ENCODE results near the gene SRP9. TPM values are rescaled to one million over a fixed set of nuclear protein-coding genes. Genes with fewer than 3 reads are reported as not detected.
A peak's percentile ranks its signal among the peaks of the same experiment; 100 is the strongest.
"Not testable (repeated sequence)": the region's sequence is repeated elsewhere in the genome, so short reads cannot be mapped to it uniquely, and the experiment has no call there.

The SRP9 gene
- total and polyA plus RNA-seq, 10 donors = 145 to 269 (median 169) TPM

- intact Hi-C loops (cut with DNase I; ENCODE audit: low total_unique reads) = no loop called here
- Histone ChIP-seq H3K9me3 (no peaks in the 10 kb centered on the region), H3K27ac (no peak overlapping the region), H3K4me1 (peaks cover 0 to 23% (median 0%) of the 10 kb centered on the region in 6 donors), H3K27me3 (replicated peaks in 1 of 7) (no peaks in the 10 kb centered on the region), H3K4me3 (no peak overlapping the region), H3K36me3 (peaks cover 0 to 55% (median 5%) of the 10 kb centered on the region in 6 donors)
- peak; percentile 56 for DNase-seq
- TF ChIP-seq POLR2AphosphoS5 (IDR thresholded peaks at IDR 0.05) (no peak), CTCF (IDR thresholded peaks at IDR 0.05 in 8 of 11, conservative IDR thresholded peaks at IDR 0.05 in 3 of 11) (no peak), POLR2A (IDR thresholded peaks at IDR 0.05) (no peak)
- 57 to 81% (median 67%) methylated on average over 3 of the region's 3 CpGs for WGBS, 5 donors
These were observed 58.2 kb downstream of the SRP9 start for GRCh38 chr1:225835856-225836255.

GRCh38 chr1:225836296-225836695 is 58.7 kb downstream of the SRP9 start:
- intact Hi-C loops (cut with DNase I; ENCODE audit: low total_unique reads); H3K27me3 ChIP-seq (replicated peaks in 1 of 7); H3K9me3 ChIP-seq; H3K4me3 ChIP-seq; H3K27ac ChIP-seq: not testable (repeated sequence)
- peak; percentile 7 for DNase-seq
- peaks cover 0 to 50% (median 5%) of the 10 kb centered on the region in 6 donors for H3K36me3 ChIP-seq
- WGBS, 5 donors = 86 to 91% (median 91%) methylated on average over 4 of the region's 4 CpGs
- H3K4me1 ChIP-seq = peaks cover 0 to 23% (median 0%) of the 10 kb centered on the region in 6 donors

GRCh38 chr1:225838793-225839192 is 61.2 kb downstream of the SRP9 start:
- peaks cover 0 to 48% (median 3%) of the 10 kb centered on the region in 6 donors for H3K36me3 ChIP-seq
- H3K9me3 ChIP-seq = no peaks in the 10 kb centered on the region
- no peak overlapping the region for H3K4me3 ChIP-seq
- TF ChIP-seq CTCF (IDR thresholded peaks at IDR 0.05 in 8 of 11, conservative IDR thresholded peaks at IDR 0.05 in 3 of 11) (no peak), POLR2AphosphoS5 (IDR thresholded peaks at IDR 0.05) (peak in 2 of 3 donors; percentile 11 to 71)
- no peak overlapping the region for H3K27ac ChIP-seq
- DNase-seq = no peak
- WGBS, 5 donors = 88 to 93% (median 91%) methylated on average over 8 to 14 of the region's 14 CpGs
- H3K4me1 ChIP-seq = peaks cover 0 to 39% (median 0%) of the 10 kb centered on the region in 6 donors
- no peaks in the 10 kb centered on the region for H3K27me3 ChIP-seq (replicated peaks in 1 of 7)
- intact Hi-C loops (cut with DNase I; ENCODE audit: low total_unique reads) = no loop called here

Small RNAs within 50 kb of the gene (small RNA-seq; reads per million reads assigned to genes)
- 0 reads per million in 4 donors for gene RNU6-1304P

Other genes starting within 250 kb of the SRP9 start
- gene ENAH, start 124.7 kb upstream of the SRP9 start, total RNA-seq = 10 to 100 TPM; 35.4 to 98.1 (median 55.4) TPM
- gene ENAH, start 124.7 kb upstream of the SRP9 start, polyA plus RNA-seq = 10 to 100 TPM in 1 of 3 donors, 1 to 10 TPM in 2; 5.1 to 17.8 (median 5.2) TPM
- 10 to 100 TPM; 30.1 to 92.8 (median 81.4) TPM for gene EPHX1, start 32.3 kb downstream of the SRP9 start, total RNA-seq
- 10 to 100 TPM in 2 of 3 donors, 1 to 10 TPM in 1; 3.9 to 12.2 (median 10.7) TPM for gene EPHX1, start 32.3 kb downstream of the SRP9 start, polyA plus RNA-seq
- 100 to 1,000 TPM in 5 of 7 donors, 10 to 100 TPM in 2; 93.9 to 143 (median 122) TPM for gene TMEM63A, start 104.6 kb downstream of the SRP9 start, total RNA-seq
- 10 to 100 TPM; 15.0 to 47.4 (median 23.6) TPM for gene TMEM63A, start 104.6 kb downstream of the SRP9 start, polyA plus RNA-seq
- gene LEFTY1, start 111.3 kb downstream of the SRP9 start, total RNA-seq = under 1 TPM in 4 of 7 donors, not detected in 3; 0.34 to 0.95 (median 0.48) TPM
- gene LEFTY1, start 111.3 kb downstream of the SRP9 start, polyA plus RNA-seq = under 1 TPM; 0.06 to 0.09 (median 0.09) TPM
- gene PYCR2, start 146.4 kb downstream of the SRP9 start, total RNA-seq = 10 to 100 TPM; 50.0 to 72.8 (median 67.6) TPM
- 10 to 100 TPM; 68.1 to 80.4 (median 79.9) TPM for gene PYCR2, start 146.4 kb downstream of the SRP9 start, polyA plus RNA-seq
- under 1 TPM in 3 of 7 donors, not detected in 4; 0.34 to 0.54 (median 0.37) TPM for gene LEFTY2, start 163.4 kb downstream of the SRP9 start, total RNA-seq
- under 1 TPM; 0.06 to 0.65 (median 0.11) TPM for gene LEFTY2, start 163.4 kb downstream of the SRP9 start, polyA plus RNA-seq
- gene SDE2, start 221.5 kb downstream of the SRP9 start, total RNA-seq = 10 to 100 TPM; 18.4 to 23.6 (median 21.7) TPM
- 1 to 10 TPM; 4.6 to 9.9 (median 5.6) TPM for gene SDE2, start 221.5 kb downstream of the SRP9 start, polyA plus RNA-seq

Data from spleen (tissue), 11 donors.